Myocyte (in vitro differentiated cells): ENCODE data around the gene RNF224. TPM values are rescaled to one million over a fixed set of nuclear protein-coding genes. Genes with fewer than 3 reads are reported as not detected.

Experiments used
- DNase-seq: peaks from one replicate; pipeline ENCODE4 v3.0.0-alpha.2; 2012; ENCODE audit warnings: low read depth
- total RNA-seq: library from RNA; depleted of rRNA; stranded (reverse); fragments of >200 nt; gene quantifications from 2 replicates; pipeline ENCODE4 v1.2.3, GENCODE V29; 2014

The RNF224 gene
- total RNA-seq, 1 donor from 2014 or later = not detected

- DNase-seq = no peak
Measured at GRCh38 chr9:137213160-137214060, 13.9 kb upstream of the RNF224 start.

- no peak for DNase-seq
Measured at GRCh38 chr9:137214620-137215019, 12.7 kb upstream of the RNF224 start.

- DNase-seq = no peak
Measured at GRCh38 chr9:137215196-137215986, 11.9 kb upstream of the RNF224 start.

- no peak for DNase-seq
Measured at GRCh38 chr9:137216188-137216965, 10.9 kb upstream of the RNF224 start.

- no peak for DNase-seq
Measured at GRCh38 chr9:137217276-137218211, 9.8 kb upstream of the RNF224 start.

- DNase-seq = no peak
Measured at GRCh38 chr9:137218212-137218753, 9.0 kb upstream of the RNF224 start.

- no peak for DNase-seq
Measured at GRCh38 chr9:137218754-137219271, 8.5 kb upstream of the RNF224 start.

- DNase-seq = no peak
Measured at GRCh38 chr9:137219757-137220316, 7.5 kb upstream of the RNF224 start.

- no peak for DNase-seq
Measured at GRCh38 chr9:137220317-137221094, 6.8 kb upstream of the RNF224 start.

- no peak for DNase-seq
Measured at GRCh38 chr9:137221095-137221505, 6.2 kb upstream of the RNF224 start.

GRCh38 chr9:137221506-137222111, 5.7 kb upstream of the RNF224 start:
- no peak for DNase-seq

- peak; percentile 7 for DNase-seq
Measured at GRCh38 chr9:137222190-137223077, 4.9 kb upstream of the RNF224 start, which contains the start of gene RNF208. Gene RNF208 (minus strand): TSS chr9:137222240. CDS start chr9:137221212, 1,028 bp downstream.

GRCh38 chr9:137223078-137223970, 4.0 kb upstream of the RNF224 start:
- DNase-seq = peak; percentile 98

GRCh38 chr9:137224830-137225694, 2.2 kb upstream of the RNF224 start, which contains the start of gene CYSRT1:
Gene CYSRT1 (plus strand): TSS chr9:137225174. CDS start chr9:137225622, 448 bp downstream.
- peak; percentile 46 for DNase-seq
